HEK293 (cell line): ENCODE measurements around the gene GBX2.

Experiments
- CTCF ChIA-PET: fragments of 350-600 bp; formaldehyde crosslinking; extraction: SDS; loops from one replicate; lab custom pipeline; 2021; ENCODE audit warnings: antibody characterized with exemption; lab: Yijun Ruan, JAX
- POLR2A ChIA-PET: fragments of 300-600 bp; formaldehyde crosslinking; extraction: SDS; loops from one replicate; lab custom pipeline; 2020; ENCODE audit warnings: antibody characterized with exemption, inconsistent platforms; lab: Yijun Ruan, JAX
- H3K27ac ChIP-seq: fragments of 200-500 bp; sonication (Bioruptor generic); 2 replicates; pipeline ENCODE4 v1.5.1; 2014; ENCODE audit warnings: low read depth, low read length, control low read depth, inconsistent platforms; ENCODE audit errors: extremely low read depth
- H3K36me3 ChIP-seq, 2 experiments: fragments of 200-500 bp in 1 of 2; sonication (Bioruptor generic) in 1 of 2; 1 replicate in 1 of 2; 2 replicates in 1 of 2; pipeline ENCODE4 v1.5.1; 2014 to 2017; ENCODE audit warnings: inconsistent platforms in 2 of 2, low read length in 2 of 2; ENCODE audit not compliant: control insufficient read depth in 2 of 2, insufficient read depth in 1 of 2
- H3K4me1 ChIP-seq: fragments of 200-500 bp; sonication (Bioruptor generic); 2 replicates; pipeline ENCODE4 v1.5.1; 2014; ENCODE audit warnings: mild to moderate bottlenecking, low read length, inconsistent platforms; ENCODE audit not compliant: control insufficient read depth, insufficient read depth
- H3K4me3 ChIP-seq: 2 replicates; pipeline ENCODE4 v1.5.1; 2011; ENCODE audit warnings: low read depth, mild to moderate bottlenecking, control low read depth, low read length, moderate library complexity
- H3K9me3 ChIP-seq: fragments of 200-500 bp; sonication (Bioruptor generic); 2 replicates; pipeline ENCODE4 v1.5.1; 2014; ENCODE audit warnings: low read depth, low read length, inconsistent platforms; ENCODE audit not compliant: control insufficient read depth, insufficient read depth
- CTCF ChIP-seq: fragments of 450-650 bp; formaldehyde crosslinking; IDR thresholded peaks from 2 replicates; pipeline ENCODE4 v1.5.1; 2016; ENCODE audit warnings: missing biosample characterization, missing genetic modification characterization
- GLI2 ChIP-seq: fragments of 450-650 bp; formaldehyde crosslinking; IDR thresholded peaks from 2 replicates; pipeline ENCODE4; 2017; ENCODE audit warnings: missing biosample characterization, missing genetic modification characterization, low read depth, borderline replicate concordance
- HOXC10 ChIP-seq: sonication (generic); formaldehyde crosslinking; IDR thresholded peaks from 2 replicates; pipeline ENCODE4 v1.8.1; 2023; ENCODE audit warnings: mild to moderate bottlenecking, missing genetic modification reagents
- ZBTB20 ChIP-seq: fragments of 450-650 bp; formaldehyde crosslinking; IDR thresholded peaks from 2 replicates; pipeline ENCODE4 v1.5.1; 2016; ENCODE audit warnings: missing biosample characterization, missing genetic modification characterization
- ZBTB26 ChIP-seq: fragments of 450-650 bp; formaldehyde crosslinking; optimal IDR thresholded peaks from 2 replicates; pipeline ENCODE3; 2016; ENCODE audit warnings: missing biosample characterization, mild to moderate bottlenecking, missing genetic modification characterization
- ZFP41 ChIP-seq: fragments of 450-650 bp; formaldehyde crosslinking; IDR thresholded peaks from 2 replicates; pipeline ENCODE4 v1.5.1; 2016; ENCODE audit warnings: missing biosample characterization, missing genetic modification characterization, borderline replicate concordance
- ZNF169 ChIP-seq: fragments of 450-650 bp; formaldehyde crosslinking; IDR thresholded peaks from 2 replicates; pipeline ENCODE4 v1.5.1; 2016; ENCODE audit warnings: missing biosample characterization, missing genetic modification characterization
- ZNF18 ChIP-seq: fragments of 450-650 bp; formaldehyde crosslinking; IDR thresholded peaks from 2 replicates; pipeline ENCODE4 v1.5.1; 2016; ENCODE audit warnings: missing biosample characterization, missing genetic modification characterization
- ZNF280D ChIP-seq: fragments of 450-650 bp; formaldehyde crosslinking; IDR thresholded peaks from 2 replicates; pipeline ENCODE4 v1.5.1; 2016; ENCODE audit warnings: missing biosample characterization, missing genetic modification characterization
- ZNF354C ChIP-seq: fragments of 450-650 bp; formaldehyde crosslinking; IDR thresholded peaks from 2 replicates; pipeline ENCODE4 v1.5.1; 2016; ENCODE audit warnings: missing biosample characterization, missing genetic modification characterization, low read depth, borderline replicate concordance
- ZNF514 ChIP-seq: fragments of 450-650 bp; formaldehyde crosslinking; IDR thresholded peaks from 2 replicates; pipeline ENCODE4 v1.5.1; 2016; ENCODE audit warnings: missing biosample characterization, missing genetic modification characterization
- ZNF518A ChIP-seq: fragments of 450-650 bp; formaldehyde crosslinking; conservative IDR thresholded peaks from 2 replicates; pipeline ENCODE4 v1.5.1; 2016; ENCODE audit warnings: low read depth, missing biosample characterization, missing genetic modification characterization
- ZNF549 ChIP-seq: fragments of 450-650 bp; IDR thresholded peaks from 2 replicates; pipeline ENCODE4 v1.5.1; 2018; ENCODE audit warnings: missing biosample characterization, missing genetic modification characterization, mild to moderate bottlenecking, inconsistent platforms, moderate library complexity
- ZNF558 ChIP-seq: fragments of 450-650 bp; formaldehyde crosslinking; IDR thresholded peaks from 2 replicates; pipeline ENCODE4 v1.5.1; 2016; ENCODE audit warnings: missing biosample characterization, missing genetic modification characterization
- ZNF571 ChIP-seq: fragments of 450-650 bp; formaldehyde crosslinking; IDR thresholded peaks from 2 replicates; pipeline ENCODE4 v1.5.0; 2017; ENCODE audit warnings: missing biosample characterization, missing genetic modification characterization
- ZNF639 ChIP-seq: fragments of 450-650 bp; formaldehyde crosslinking; IDR thresholded peaks from 2 replicates; pipeline ENCODE4 v1.5.1; 2016; ENCODE audit warnings: missing biosample characterization, missing genetic modification characterization
- ZNF660 ChIP-seq: fragments of 450-650 bp; IDR thresholded peaks from 2 replicates; pipeline ENCODE4 v1.5.1; 2018; ENCODE audit warnings: missing biosample characterization, mild to moderate bottlenecking, missing genetic modification characterization
- ZNF76 ChIP-seq: fragments of 450-650 bp; formaldehyde crosslinking; IDR thresholded peaks from 2 replicates; pipeline ENCODE4; 2016; ENCODE audit warnings: low read depth, missing biosample characterization, missing genetic modification characterization, borderline replicate concordance
- ZNF837 ChIP-seq: fragments of 450-650 bp; formaldehyde crosslinking; IDR thresholded peaks from 2 replicates; pipeline ENCODE4 v1.5.1; 2016; ENCODE audit warnings: missing biosample characterization, missing genetic modification characterization

Gene GBX2

GRCh38 chr2:236158969-236159777, 9.0 kb downstream of the GBX2 start:
- Histone ChIP-seq H3K27ac (no peak overlapping the region), H3K9me3 (no peaks in the 10 kb centered on the region)
- TF ChIP-seq ZNF169 (tag by site-specific recombination): no peak
- TF ChIP-seq ZBTB20 (tag by site-specific recombination): no peak
- TF ChIP-seq ZNF354C (tag by site-specific recombination): no peak
- TF ChIP-seq ZNF280D: no peak
- no peak for TF ChIP-seq HOXC10 (CRISPR knock-in tag)
- TF ChIP-seq ZNF660 (tag by site-specific recombination): no peak
- TF ChIP-seq ZNF558 (tag by site-specific recombination): no peak
- TF ChIP-seq ZNF514 (tag by site-specific recombination): no peak
- TF ChIP-seq ZNF18 (tag by site-specific recombination): no peak
- TF ChIP-seq ZNF549: no peak
- no peak for TF ChIP-seq ZNF76
- TF ChIP-seq ZNF571 (tag by site-specific recombination): no peak
- TF ChIP-seq GLI2: no peak
- no peak for TF ChIP-seq CTCF (tag by site-specific recombination)
- TF ChIP-seq ZFP41 (tag by site-specific recombination): no peak
- no peak for TF ChIP-seq ZNF837 (tag by site-specific recombination)
- TF ChIP-seq, all 188 proteins: peak for 0
- POLR2A ChIA-PET: interaction anchor here (0.7 kb wide), 1 partner anchor 9 kb away, joined by 3 read pairs; the partner anchor contains the start of gene GBX2
- Histone ChIP-seq H3K36me3 (peaks cover 0 to under 1% of the 10 kb centered on the region in 2 experiments; a peak in 1 of 3 replicates), H3K4me3 (no peak overlapping the region), H3K4me1 (no peaks in the 10 kb centered on the region; the same call in 1 of the 2 replicates)
- CTCF ChIA-PET: interaction anchor here (0.6 kb wide), 1 partner anchor 16 kb away, joined by 3 read pairs; no protein-coding TSS in a partner anchor

GRCh38 chr2:236157815-236158498, 10.2 kb downstream of the GBX2 start:
- Histone ChIP-seq H3K27ac (no peak overlapping the region), H3K4me3 (no peak overlapping the region), H3K36me3 (no peaks in the 10 kb centered on the region), H3K4me1 (no peaks in the 10 kb centered on the region; the same call in 1 of the 2 replicates), H3K9me3 (no peaks in the 10 kb centered on the region)
- POLR2A ChIA-PET: no interaction called here
- CTCF ChIA-PET: no interaction called here
- no peak for TF ChIP-seq ZBTB26
- no peak for TF ChIP-seq ZNF518A (tag by site-specific recombination)
- TF ChIP-seq ZNF639 (tag by site-specific recombination): no peak
